Measurements from ENCODE around the gene ATP4A. TPM values are rescaled to one million over a fixed set of nuclear protein-coding genes. Genes with fewer than 3 reads are reported as not detected.

Gene ATP4A
- total RNA-seq, 1 donor from 2014 or later, result 0.32 TPM

DNA sequence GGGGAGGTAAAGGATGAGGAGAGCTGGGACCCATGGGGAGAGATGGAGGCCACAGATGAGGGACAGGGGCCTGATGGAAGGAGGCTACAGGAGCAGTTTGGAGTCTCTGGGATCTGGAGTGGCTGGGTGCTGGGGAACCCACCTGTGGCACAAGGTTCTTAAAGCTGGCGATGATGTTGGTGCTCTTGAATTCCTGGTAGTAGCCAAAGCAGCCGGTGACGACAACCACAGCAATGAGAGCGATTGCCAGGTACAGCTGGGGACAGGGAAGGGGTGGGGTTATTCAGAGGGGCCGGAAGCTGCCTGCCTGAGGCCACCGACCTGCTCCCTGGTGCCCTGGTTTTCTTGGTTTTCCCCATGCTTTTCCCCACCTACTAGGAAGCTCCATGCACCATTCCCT, 2.8 kb downstream of the ATP4A start:
- DNase-seq, result no peak
- H3K4me1 Mint-ChIP-seq (ENCODE audit: low read depth, unreplicated experiment), result no peaks in the 10 kb centered on the region
- H3K27ac Mint-ChIP-seq (ENCODE audit: unreplicated experiment), result no peak overlapping the region
- H3K27me3 Mint-ChIP-seq (ENCODE audit: unreplicated experiment), result peaks cover 13% of the 10 kb centered on the region
- TF ChIP-seq, protein P1, sequence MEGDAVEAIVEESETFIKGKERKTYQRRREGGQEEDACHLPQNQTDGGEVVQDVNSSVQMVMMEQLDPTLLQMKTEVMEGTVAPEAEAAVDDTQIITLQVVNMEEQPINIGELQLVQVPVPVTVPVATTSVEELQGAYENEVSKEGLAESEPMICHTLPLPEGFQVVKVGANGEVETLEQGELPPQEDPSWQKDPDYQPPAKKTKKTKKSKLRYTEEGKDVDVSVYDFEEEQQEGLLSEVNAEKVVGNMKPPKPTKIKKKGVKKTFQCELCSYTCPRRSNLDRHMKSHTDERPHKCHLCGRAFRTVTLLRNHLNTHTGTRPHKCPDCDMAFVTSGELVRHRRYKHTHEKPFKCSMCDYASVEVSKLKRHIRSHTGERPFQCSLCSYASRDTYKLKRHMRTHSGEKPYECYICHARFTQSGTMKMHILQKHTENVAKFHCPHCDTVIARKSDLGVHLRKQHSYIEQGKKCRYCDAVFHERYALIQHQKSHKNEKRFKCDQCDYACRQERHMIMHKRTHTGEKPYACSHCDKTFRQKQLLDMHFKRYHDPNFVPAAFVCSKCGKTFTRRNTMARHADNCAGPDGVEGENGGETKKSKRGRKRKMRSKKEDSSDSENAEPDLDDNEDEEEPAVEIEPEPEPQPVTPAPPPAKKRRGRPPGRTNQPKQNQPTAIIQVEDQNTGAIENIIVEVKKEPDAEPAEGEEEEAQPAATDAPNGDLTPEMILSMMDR (IDR thresholded peaks at IDR 0.05; ENCODE audit: partially characterized antibody, unreplicated experiment), result no peak
- H3K36me3 Mint-ChIP-seq (ENCODE audit: unreplicated experiment), result no peaks in the 10 kb centered on the region
- peaks cover 6% of the 10 kb centered on the region for H3K9me3 Mint-ChIP-seq (ENCODE audit: unreplicated experiment)
- H3K4me3 Mint-ChIP-seq (ENCODE audit: unreplicated experiment), result no peak overlapping the region

DNA sequence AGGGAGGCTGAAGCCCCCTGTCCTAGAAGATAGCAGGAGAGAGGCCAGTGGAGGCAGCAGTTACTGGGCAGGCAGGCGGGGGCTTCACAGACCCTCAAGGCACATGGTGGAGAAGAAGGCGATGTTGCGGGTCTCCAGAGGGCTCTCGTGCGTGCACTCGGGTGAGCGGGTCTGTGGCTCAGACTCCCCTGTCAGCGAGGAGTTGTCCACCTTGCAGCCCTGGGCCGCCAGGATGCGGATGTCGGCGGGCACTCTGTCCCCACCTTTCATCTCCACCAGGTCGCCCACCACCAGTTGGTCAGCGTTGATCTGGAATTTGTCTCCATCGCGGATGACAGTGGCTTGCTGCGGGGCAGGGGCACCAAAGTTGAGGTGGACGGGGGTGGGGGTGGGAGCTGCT, 3.2 kb downstream of the ATP4A start:
- no peaks in the 10 kb centered on the region for H3K4me1 Mint-ChIP-seq (ENCODE audit: low read depth, unreplicated experiment)
- TF ChIP-seq, protein P1 (IDR thresholded peaks at IDR 0.05; ENCODE audit: partially characterized antibody, unreplicated experiment), result no peak
- H3K36me3 Mint-ChIP-seq (ENCODE audit: unreplicated experiment), result no peaks in the 10 kb centered on the region
- no peak for DNase-seq
- no peak overlapping the region for H3K27ac Mint-ChIP-seq (ENCODE audit: unreplicated experiment)
- H3K9me3 Mint-ChIP-seq (ENCODE audit: unreplicated experiment), result peaks cover 6% of the 10 kb centered on the region
- peaks cover 14% of the 10 kb centered on the region for H3K27me3 Mint-ChIP-seq (ENCODE audit: unreplicated experiment)
- no peak overlapping the region for H3K4me3 Mint-ChIP-seq (ENCODE audit: unreplicated experiment)

DNA sequence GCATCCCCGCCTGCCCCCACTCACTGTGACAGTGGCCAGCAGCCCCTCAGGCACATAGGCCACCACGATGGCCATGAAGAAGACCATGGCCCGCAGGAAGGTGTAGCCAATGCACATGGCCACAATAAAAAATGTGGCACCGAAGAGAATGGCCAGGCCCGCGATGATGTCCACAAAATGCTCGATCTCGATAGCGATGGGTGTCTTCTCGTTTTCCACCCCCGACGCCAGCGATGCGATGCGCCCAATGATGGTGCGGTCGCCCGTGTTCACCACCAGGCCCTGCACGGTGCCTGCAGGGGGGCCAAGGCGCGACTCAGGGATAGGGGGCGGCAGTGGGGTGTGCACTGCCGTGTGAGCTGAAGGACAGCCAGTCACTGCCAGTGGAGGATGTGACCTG, 3.7 kb downstream of the ATP4A start:
- Mint-ChIP-seq H3K36me3 (ENCODE audit: unreplicated experiment) (no peaks in the 10 kb centered on the region), H3K4me1 (ENCODE audit: low read depth, unreplicated experiment) (no peaks in the 10 kb centered on the region), H3K4me3 (ENCODE audit: unreplicated experiment) (no peak overlapping the region), H3K27me3 (ENCODE audit: unreplicated experiment) (peaks cover 14% of the 10 kb centered on the region), H3K9me3 (ENCODE audit: unreplicated experiment) (peaks cover 6% of the 10 kb centered on the region), H3K27ac (ENCODE audit: unreplicated experiment) (no peak overlapping the region)
- DNase-seq, result no peak
- TF ChIP-seq, protein P1 (IDR thresholded peaks at IDR 0.05; ENCODE audit: partially characterized antibody, unreplicated experiment), result no peak

DNA sequence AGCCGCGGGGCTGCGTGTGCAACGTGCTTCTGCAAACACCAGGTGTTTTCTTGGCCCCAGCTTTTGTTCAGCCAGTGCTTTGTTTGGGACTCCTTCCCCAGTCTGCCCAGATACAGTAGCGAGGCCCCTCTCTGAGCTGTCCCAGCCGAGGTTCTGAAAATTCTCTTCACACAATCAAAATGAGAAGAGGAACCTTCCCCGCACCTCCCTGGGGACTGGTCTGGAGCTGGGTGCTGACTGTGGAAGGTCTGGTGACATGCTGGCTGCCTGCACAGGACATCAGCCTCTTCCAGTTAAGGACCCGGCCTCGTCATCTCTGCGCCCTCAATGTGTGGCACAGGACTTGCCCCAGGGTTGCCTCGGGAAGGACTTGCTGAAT, 4.2 kb downstream of the ATP4A start:
- H3K27me3 Mint-ChIP-seq (ENCODE audit: unreplicated experiment), result peaks cover 16% of the 10 kb centered on the region
- TF ChIP-seq, protein P1 (IDR thresholded peaks at IDR 0.05; ENCODE audit: partially characterized antibody, unreplicated experiment), result no peak
- H3K4me3 Mint-ChIP-seq (ENCODE audit: unreplicated experiment), result no peak overlapping the region
- peaks cover 5% of the 10 kb centered on the region for H3K9me3 Mint-ChIP-seq (ENCODE audit: unreplicated experiment)
- H3K36me3 Mint-ChIP-seq (ENCODE audit: unreplicated experiment), result no peaks in the 10 kb centered on the region
- no peak for DNase-seq
- H3K4me1 Mint-ChIP-seq (ENCODE audit: low read depth, unreplicated experiment), result no peaks in the 10 kb centered on the region
- no peak overlapping the region for H3K27ac Mint-ChIP-seq (ENCODE audit: unreplicated experiment)

DNA sequence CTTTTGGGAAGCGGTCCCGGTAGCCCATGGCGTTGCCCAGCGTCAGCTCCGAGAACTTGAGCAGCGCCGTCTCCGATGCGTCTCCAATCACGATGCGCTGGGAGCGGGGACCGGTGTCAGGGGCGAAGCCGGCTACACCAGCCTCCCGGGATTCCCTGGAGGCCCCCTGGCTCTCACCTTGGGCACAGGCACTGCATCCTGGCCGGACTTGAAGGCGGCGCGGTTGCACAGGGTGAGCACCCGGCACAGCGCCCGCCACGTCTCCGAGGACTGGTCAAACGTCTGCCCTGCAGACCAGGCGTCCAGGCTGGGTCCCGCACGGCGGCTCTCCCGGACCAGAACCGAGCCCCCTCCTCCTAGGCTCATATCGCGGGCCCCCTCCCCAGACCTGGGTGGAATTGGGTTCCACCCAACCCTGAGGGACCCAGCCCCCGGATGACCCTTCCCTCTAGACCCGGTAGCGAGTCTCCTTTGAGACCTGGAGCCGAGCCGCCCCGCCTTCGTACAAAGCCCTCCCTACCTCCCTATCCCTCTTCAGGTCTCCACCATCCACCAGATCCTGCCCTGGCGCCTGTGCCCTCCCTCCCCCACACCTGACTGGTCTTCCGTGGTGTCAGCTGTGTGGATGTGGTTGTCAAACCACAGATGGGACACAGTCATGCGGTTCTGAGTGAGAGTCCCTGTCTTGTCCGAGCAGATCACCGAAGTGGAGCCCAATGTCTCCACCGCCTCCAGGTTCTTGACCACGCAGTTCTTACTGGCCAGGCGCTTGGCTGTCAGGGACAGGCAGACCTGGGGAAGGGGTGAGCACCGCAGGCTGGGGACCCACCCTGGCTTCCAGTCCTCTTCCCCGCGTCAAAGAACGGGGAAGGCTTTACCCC, 4.8 kb downstream of the ATP4A start:
- Mint-ChIP-seq H3K4me3 (ENCODE audit: unreplicated experiment) (no peak overlapping the region), H3K9me3 (ENCODE audit: unreplicated experiment) (peaks cover 2% of the 10 kb centered on the region), H3K36me3 (ENCODE audit: unreplicated experiment) (no peaks in the 10 kb centered on the region), H3K27me3 (ENCODE audit: unreplicated experiment) (peaks cover 16% of the 10 kb centered on the region), H3K4me1 (ENCODE audit: low read depth, unreplicated experiment) (no peaks in the 10 kb centered on the region), H3K27ac (ENCODE audit: unreplicated experiment) (no peak overlapping the region)
- TF ChIP-seq, protein P1 (IDR thresholded peaks at IDR 0.05; ENCODE audit: partially characterized antibody, unreplicated experiment), result no peak
- no peak for DNase-seq

Measured in glutamatergic neuron (in vitro differentiated cells).